ENCODE data around the gene GCLC.

- TF ChIP-seq CTCF (IDR thresholded peaks at IDR 0.05 in 8 of 11, conservative IDR thresholded peaks at IDR 0.05 in 3 of 11) (no peak), POLR2A (IDR thresholded peaks at IDR 0.05) (no peak)
These were observed 42.4 kb upstream of the GCLC start for GRCh38 chr6:53587291-53587690.

Data from spleen (tissue), 7 donors.